HCT116 (cell line): Measurements from ENCODE around the gene CSPG4. TPM values are rescaled to one million over a fixed set of nuclear protein-coding genes. Genes with fewer than 3 reads are reported as not detected.

Experiments
- ATAC-seq: fragments of 200-7000 bp; cut with Tn5 transposase; 2 replicates; pipeline ENCODE4 v1.9.1; 2020; ENCODE audit warnings: mild to moderate bottlenecking, moderate library complexity
- BruUV-seq: library from RNA; stranded (reverse); fragments of 400-500 nt; replicated peaks from 2 replicates; lab custom pipeline; 2021; lab: Mats Ljungman, UMichigan
- CTCF ChIA-PET: fragments of 300-600 bp; sonication (Branson Sonifier 250); formaldehyde crosslinking; loops from one replicate; lab custom pipeline; 2021; ENCODE audit warnings: antibody characterized with exemption; lab: Charles Lee
- POLR2A ChIA-PET: fragments of 300-600, 350-600 bp; sonication (Branson Sonifier 250); formaldehyde crosslinking; loops from one replicate; lab custom pipeline; 2021; ENCODE audit warnings: antibody characterized with exemption; lab: Charles Lee
- RAD21 ChIA-PET, 2 experiments: fragments of 300-600 bp; sonication (Branson Sonifier 250); formaldehyde crosslinking; loops; one replicate each; lab custom pipeline; 2023; ENCODE audit warnings: low total read pairs in 2 of 2; ENCODE audit not compliant: uncharacterized antibody in 2 of 2, unreplicated experiment in 2 of 2, low non-redundant PET in 1 of 2; lab: Charles Lee
- DNase-seq: peaks from one replicate; pipeline ENCODE4 v3.0.0-alpha.2; 2010; ENCODE audit warnings: low read depth, low spot score
- H2AFZ ChIP-seq: fragments of 200-600 bp; shearing (Covaris generic), sonication (generic); 2 replicates; pipeline ENCODE4 v1.6.1; 2017; ENCODE audit warnings: low read depth, mixed run types, mixed read lengths, antibody characterized with exemption, low read length; ENCODE audit not compliant: poor library complexity, severe bottlenecking
- H3K27ac ChIP-seq: 2 replicates; pipeline ENCODE4 v1.5.1; 2012; ENCODE audit warnings: low read depth, low read length
- H3K27me3 ChIP-seq: fragments of 200-600 bp; sonication (generic); 2 replicates; pipeline ENCODE4 v1.6.1; 2016; ENCODE audit warnings: mixed run types, low read length, mixed read lengths; ENCODE audit not compliant: insufficient read depth
- H3K36me3 ChIP-seq, 2 experiments: fragments of 200-500 bp in 1 of 2; fragments of 200-600 bp in 1 of 2; sonication (Bioruptor generic) in 1 of 2; sonication (generic) in 1 of 2; 2 replicates each; pipeline versions ENCODE4 v1.5.1 to v1.6.1; 2014 to 2016; ENCODE audit warnings: low read length in 2 of 2, inconsistent platforms in 1 of 2, mixed read lengths in 1 of 2, mixed run types in 1 of 2; ENCODE audit not compliant: insufficient read depth in 2 of 2, control insufficient read depth in 1 of 2
- H3K4me1 ChIP-seq, 2 experiments: fragments of 200-600 bp in 1 of 2; sonication (generic) in 1 of 2; 2 replicates each; pipeline versions ENCODE4 v1.5.1 to v1.6.1; 2012 to 2017; ENCODE audit warnings: low read length in 2 of 2, inconsistent platforms in 1 of 2, mild to moderate bottlenecking in 1 of 2, mixed read lengths in 1 of 2, mixed run types in 1 of 2, moderate library complexity in 1 of 2; ENCODE audit not compliant: insufficient read depth in 2 of 2, control insufficient read depth in 1 of 2
- H3K4me2 ChIP-seq: fragments of 200-600 bp; sonication (generic); 2 replicates; pipeline ENCODE4 v1.6.1; 2017; ENCODE audit warnings: mixed run types, low read length, mixed read lengths
- H3K4me3 ChIP-seq, 2 experiments: fragments of 200-600 bp in 1 of 2; sonication (generic) in 1 of 2; replicated peaks in 1 of 2; 2 replicates each; pipeline ENCODE4 v1.5.1; 2011 to 2016; ENCODE audit warnings: low read length in 2 of 2, control low read depth in 1 of 2, low read depth in 1 of 2, mild to moderate bottlenecking in 1 of 2, mixed read lengths in 1 of 2, mixed run types in 1 of 2
- H3K79me2 ChIP-seq: fragments of 200-600 bp; sonication (generic); 2 replicates; pipeline ENCODE4 v1.6.1; 2017; ENCODE audit warnings: mild to moderate bottlenecking, mixed run types, low read length, moderate library complexity, mixed read lengths; ENCODE audit not compliant: insufficient read depth
- H3K9ac ChIP-seq: fragments of 200-600 bp; sonication (generic); 2 replicates; pipeline ENCODE4 v1.6.1; 2016; ENCODE audit warnings: low read length, mixed read lengths
- H3K9me2 ChIP-seq: fragments of 200-600 bp; sonication (generic), shearing (Covaris generic); 2 replicates; pipeline ENCODE4 v1.6.1; 2017; ENCODE audit warnings: mixed run types, mild to moderate bottlenecking, moderate library complexity; ENCODE audit not compliant: insufficient read depth
- H3K9me3 ChIP-seq, 2 experiments: fragments of 200-500 bp in 1 of 2; fragments of 200-600 bp in 1 of 2; sonication (Bioruptor generic) in 1 of 2; sonication (generic) in 1 of 2; 2 replicates each; pipeline ENCODE4 v1.6.1; 2014 to 2017; ENCODE audit warnings: low read length in 2 of 2, mixed read lengths in 2 of 2, inconsistent platforms in 1 of 2, low read depth in 1 of 2, mild to moderate bottlenecking in 1 of 2, mixed run types in 1 of 2, moderate library complexity in 1 of 2; ENCODE audit not compliant: control insufficient read depth in 1 of 2, insufficient read depth in 1 of 2
- H4K20me1 ChIP-seq: fragments of 200-600 bp; sonication (generic), shearing (Covaris generic); 2 replicates; pipeline ENCODE4 v1.6.1; 2017; ENCODE audit warnings: mixed run types, mild to moderate bottlenecking, moderate library complexity; ENCODE audit not compliant: insufficient read depth
- ATF3 ChIP-seq: IDR thresholded peaks from 2 replicates; pipeline ENCODE4 v1.6.1; 2012
- CTCF ChIP-seq, 3 experiments: fragments of 200-600 bp in 1 of 3; sonication (generic) in 1 of 3; IDR thresholded peaks in 2 of 3; conservative IDR thresholded peaks in 1 of 3; 2 replicates each; pipeline ENCODE4 v1.5.1; 2012 to 2017; ENCODE audit warnings: low read depth in 2 of 3, low read length in 2 of 3, antibody characterized with exemption in 1 of 3, borderline replicate concordance in 1 of 3, control low read depth in 1 of 3, mild to moderate bottlenecking in 1 of 3, mixed read lengths in 1 of 3, mixed run types in 1 of 3, moderate library complexity in 1 of 3; ENCODE audit not compliant: insufficient read depth in 1 of 3
- ELF1 ChIP-seq: IDR thresholded peaks from 2 replicates; pipeline ENCODE4 v1.6.1; 2012; ENCODE audit warnings: low read depth, borderline replicate concordance
- EZH2phosphoT487 ChIP-seq: fragments of 200-600 bp; IDR thresholded peaks from 2 replicates; pipeline ENCODE4 v1.6.1; 2018; ENCODE audit warnings: antibody characterized with exemption, borderline replicate concordance
- MAX ChIP-seq: IDR thresholded peaks from 2 replicates; pipeline ENCODE4 v1.6.1; 2012
- REST ChIP-seq: IDR thresholded peaks from 2 replicates; pipeline ENCODE4 v1.6.1; 2012; ENCODE audit warnings: low read depth
- SIN3A ChIP-seq: IDR thresholded peaks from 2 replicates; pipeline ENCODE4 v1.6.1; 2012; ENCODE audit warnings: low read depth
- SRF ChIP-seq: IDR thresholded peaks from 2 replicates; pipeline ENCODE4 v1.6.1; 2012; ENCODE audit warnings: low read depth
- TCF7L2 ChIP-seq: IDR thresholded peaks from 2 replicates; pipeline ENCODE4 v1.7.0; 2011; ENCODE audit warnings: borderline replicate concordance, inconsistent platforms; ENCODE audit not compliant: insufficient read depth, insufficient read length; ENCODE audit errors: extremely low read depth
- intact Hi-C: fragments of 100-400 bp; cut with micrococcal nuclease; formaldehyde crosslinking; loops from 2 replicates; pipeline ENCODE4 v1.10.0; 2022
- total RNA-seq: library from RNA; stranded (reverse); gene quantifications from one replicate; pipeline ENCODE4 v1.2.1, GENCODE V29; 2021; ENCODE audit not compliant: unreplicated experiment

CSPG4 gene
- total RNA-seq, 1 experiment from 2014 or later, result 18.1 TPM

- BruUV-seq, result no TSS peak
- RAD21 ChIA-PET, result no interaction called here
- H3K36me3 ChIP-seq, result no peaks in the 10 kb centered on the region
- TF ChIP-seq TCF7L2 (no peak), ELF1 (no peak), SRF (no peak), SIN3A (no peak), CTCF (IDR thresholded peaks at IDR 0.05 in 2 of 3, conservative IDR thresholded peaks at IDR 0.05 in 1 of 3; ENCODE audit: borderline replicate concordance in 1 of 3, insufficient read depth in 1 of 3, low read depth in 2 of 3, low read length in 2 of 3) (no peak), REST (no peak), MAX (no peak), ATF3 (no peak), EZH2phosphoT487 (no peak)
- TF ChIP-seq, all 23 proteins: peak for 0
- no peaks in the 10 kb centered on the region for H3K27me3 ChIP-seq
- peak overlapping the region; percentile 86 for H3K4me2 ChIP-seq
- peak overlapping the region in 1 of 2 experiments; percentile 44; a peak in 2 of 4 replicates for H3K4me3 ChIP-seq
- H3K4me1 ChIP-seq, result peaks cover 60 to 91% of the 10 kb centered on the region in 2 experiments
- H2AFZ ChIP-seq, result no peak overlapping the region
- DNase-seq (no peak), ATAC-seq (peak; percentile 2; the same call in 1 of the 2 replicates)
- H3K9me2 ChIP-seq, result no peaks in the 10 kb centered on the region
- intact Hi-C loops, result loop anchor here (5.0 kb wide), 2 partner anchors 43 to 303 kb away; partner anchors contain the start of genes MAN2C1 and SNUPN
- H3K27ac ChIP-seq, result peak overlapping the region; percentile 94
- H3K9ac ChIP-seq, result peak overlapping the region; percentile 77
- ChIA-PET POLR2A (no interaction called here), CTCF (interaction anchor here (1.3 to 2.0 kb wide), 4 partner anchors 9 to 302 kb away, joined by 3 to 5 read pairs (median 4); no protein-coding TSS in a partner anchor)
- H3K79me2 ChIP-seq, result no peaks in the 10 kb centered on the region
- H4K20me1 ChIP-seq, result no peaks in the 10 kb centered on the region
- no peaks in the 10 kb centered on the region for H3K9me3 ChIP-seq
Observed at GRCh38 chr15:75669879-75670212, 42.8 kb downstream of the CSPG4 start.
